Astrocyte (in vitro differentiated cells and primary cell): ENCODE results near the gene HS3ST6. TPM values are rescaled to one million over a fixed set of nuclear protein-coding genes. Genes with fewer than 3 reads are reported as not detected.
"Not testable (repeated sequence)": the region's sequence is repeated elsewhere in the genome, so short reads cannot be mapped to it uniquely, and the experiment has no call there.

Source experiments
- DNase-seq: peaks from one replicate; pipeline ENCODE4 v3.0.0-alpha.2; 2010; ENCODE audit warnings: low read depth
- FAIRE-seq: peaks from 2 replicates; lab custom pipeline; 2011; peaks lifted over from hg19 to GRCh38; lab: Jason Lieb, UNC
- H2AFZ ChIP-seq: 2 replicates; pipeline ENCODE4 v1.6.0; 2012; ENCODE audit warnings: low read depth, low read length, inconsistent platforms
- H3K27ac ChIP-seq: 2 replicates; pipeline ENCODE4 v1.5.1; 2011; ENCODE audit warnings: low read depth, low read length, inconsistent platforms
- H3K27me3 ChIP-seq: 2 replicates; pipeline ENCODE4 v1.6.0; 2011; ENCODE audit warnings: low read length, inconsistent platforms; ENCODE audit not compliant: insufficient read depth
- H3K36me3 ChIP-seq: 2 replicates; pipeline ENCODE4 v1.5.1; 2011; ENCODE audit warnings: low read length, inconsistent platforms; ENCODE audit not compliant: insufficient read depth
- H3K4me1 ChIP-seq: 2 replicates; pipeline ENCODE4 v1.5.1; 2011; ENCODE audit warnings: low read length, inconsistent platforms; ENCODE audit not compliant: insufficient read depth
- H3K4me2 ChIP-seq: 2 replicates; pipeline ENCODE4 v1.6.0; 2012; ENCODE audit warnings: low read length, inconsistent platforms
- H3K4me3 ChIP-seq: 2 replicates; pipeline ENCODE4 v1.5.1; 2011; ENCODE audit warnings: low read depth, mild to moderate bottlenecking, low read length, inconsistent platforms; ENCODE audit not compliant: insufficient read depth
- H3K79me2 ChIP-seq: 2 replicates; pipeline ENCODE4 v1.6.0; 2012; ENCODE audit warnings: mild to moderate bottlenecking, low read length, inconsistent platforms; ENCODE audit not compliant: insufficient read depth
- H3K9ac ChIP-seq: 2 replicates; pipeline ENCODE4 v1.6.0; 2012; ENCODE audit warnings: mild to moderate bottlenecking, low read length, inconsistent platforms
- H3K9me3 ChIP-seq: 2 replicates; pipeline ENCODE4 v1.5.1; 2012; ENCODE audit warnings: low read depth, mild to moderate bottlenecking, low read length, inconsistent platforms; ENCODE audit not compliant: insufficient read depth
- H4K20me1 ChIP-seq: 2 replicates; pipeline ENCODE4 v1.6.0; 2012; ENCODE audit warnings: low read length, inconsistent platforms; ENCODE audit not compliant: insufficient read depth
- H3K27ac Mint-ChIP-seq: one replicate; pipeline ENCODE4 v1.8.0; 2021; ENCODE audit warnings: mild to moderate bottlenecking, mixed read lengths; ENCODE audit not compliant: unreplicated experiment
- H3K27me3 Mint-ChIP-seq: one replicate; pipeline ENCODE4 v1.8.0; 2021; ENCODE audit warnings: low read depth, mixed read lengths; ENCODE audit not compliant: unreplicated experiment
- H3K36me3 Mint-ChIP-seq: one replicate; pipeline ENCODE4 v1.8.0; 2021; ENCODE audit warnings: low read depth, mixed read lengths; ENCODE audit not compliant: unreplicated experiment
- H3K4me1 Mint-ChIP-seq: one replicate; pipeline ENCODE4 v1.8.0; 2021; ENCODE audit warnings: low read depth, mixed read lengths; ENCODE audit not compliant: unreplicated experiment
- H3K4me3 Mint-ChIP-seq: one replicate; pipeline ENCODE4 v1.8.0; 2021; ENCODE audit warnings: mild to moderate bottlenecking, moderate library complexity, mixed read lengths; ENCODE audit not compliant: unreplicated experiment
- H3K9me3 Mint-ChIP-seq: one replicate; pipeline ENCODE4 v1.8.0; 2021; ENCODE audit warnings: mild to moderate bottlenecking, mixed read lengths; ENCODE audit not compliant: unreplicated experiment
- EZH2 ChIP-seq: IDR thresholded peaks from 2 replicates; pipeline ENCODE4 v1.6.1; 2012; ENCODE audit warnings: mild to moderate bottlenecking, low read length, inconsistent platforms; ENCODE audit not compliant: insufficient read depth
- total RNA-seq: library from RNA; stranded (reverse); gene quantifications from 2 replicates; pipeline ENCODE4 v1.2.1, GENCODE V29; 2021
- TF ChIP-seq, protein P1 (sequence below): IDR thresholded peaks from 2 replicates; pipeline ENCODE4 v1.5.1; 2011; ENCODE audit warnings: low read depth, mild to moderate bottlenecking, inconsistent platforms, low read length, moderate library complexity; ENCODE audit not compliant: insufficient read depth

Gene HS3ST6
- total RNA-seq, 1 donor from 2014 or later, result not detected

DNA sequence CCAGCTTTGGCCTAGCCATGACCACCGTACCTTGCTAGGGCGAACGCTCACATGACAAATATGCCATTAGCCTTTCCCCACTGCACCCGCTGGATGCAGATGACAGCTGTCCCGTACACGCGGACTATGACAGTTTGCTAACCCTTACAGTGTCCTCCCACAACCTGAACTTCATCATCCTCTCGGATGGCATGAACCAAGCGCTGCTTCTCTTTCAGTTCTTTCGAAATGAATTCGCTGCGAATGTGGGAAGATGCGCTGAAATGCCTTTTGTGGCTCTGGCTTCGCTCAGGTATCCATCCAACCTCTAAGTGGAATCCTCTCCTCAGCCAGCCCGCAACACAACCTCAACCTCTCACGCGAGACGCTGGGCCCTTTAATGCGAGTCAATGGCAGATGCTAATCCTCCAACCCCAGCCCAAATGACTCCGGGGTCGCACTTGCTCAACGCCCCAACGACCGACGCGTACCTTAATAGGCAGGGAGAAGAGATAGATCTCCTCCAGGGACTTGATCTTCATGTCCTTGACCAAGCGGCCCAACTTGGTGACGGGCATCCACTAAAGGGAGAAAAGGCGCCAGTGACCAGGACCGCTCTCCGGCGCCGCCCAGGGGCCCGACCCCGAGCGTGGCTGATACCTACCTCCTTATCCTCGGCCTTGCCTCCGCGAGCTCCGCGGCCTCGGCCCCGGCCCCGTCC, 45.7 kb upstream of the HS3ST6 start:
- FAIRE-seq, result no peak
- H3K36me3 Mint-ChIP-seq, result peaks cover 20% of the 10 kb centered on the region

DNA sequence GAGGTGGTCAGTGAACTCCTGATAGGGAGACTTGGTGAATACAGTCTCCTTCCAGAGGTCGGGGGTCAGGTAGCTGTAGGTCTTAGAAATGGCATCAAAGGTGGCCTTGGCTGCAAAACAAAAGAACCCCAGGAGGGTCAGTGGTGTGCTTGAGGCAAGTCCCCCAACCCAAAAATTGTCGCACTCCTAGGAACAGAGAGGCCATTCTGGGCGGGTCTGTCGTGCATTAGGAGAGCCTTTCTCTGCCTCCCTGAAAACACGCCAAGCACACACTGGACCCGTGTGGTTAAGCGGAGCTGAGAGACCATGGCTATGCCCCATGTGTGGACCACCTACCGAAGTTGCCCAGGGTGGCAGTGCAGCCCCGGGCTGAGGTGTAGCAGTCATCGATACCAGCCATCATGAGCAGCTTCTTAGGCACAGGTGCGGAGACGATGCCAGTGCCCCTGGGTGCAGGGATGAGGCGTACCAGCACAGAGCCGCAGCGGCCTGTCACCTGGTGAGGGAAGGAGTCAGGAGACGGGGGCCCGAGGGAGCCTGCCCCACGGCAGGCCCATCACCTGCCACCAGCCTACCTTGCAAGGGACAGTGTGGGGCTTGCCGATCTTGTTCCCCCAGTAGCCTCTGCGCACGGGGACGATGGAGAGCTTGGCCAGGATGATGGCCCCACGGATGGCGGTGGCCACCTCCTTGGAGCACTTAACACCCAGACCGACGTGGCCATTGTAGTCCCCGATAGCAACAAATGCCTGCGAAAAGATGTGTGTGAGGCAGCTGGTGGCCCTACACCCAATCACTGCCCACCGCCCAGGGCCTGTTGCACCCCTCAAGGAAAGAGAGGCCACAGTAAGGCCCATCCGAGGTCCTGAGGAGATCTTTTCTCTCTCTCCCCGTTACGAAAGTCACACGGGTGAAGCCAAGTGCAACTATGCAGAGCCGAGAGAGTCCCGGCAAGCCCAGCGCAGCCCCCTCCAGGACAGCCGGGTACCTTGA, 44.2 kb upstream of the HS3ST6 start:
- not testable (repeated sequence) for H3K27me3 Mint-ChIP-seq, DNase-seq, H3K27me3 ChIP-seq, H3K9me3 ChIP-seq, H3K9me3 Mint-ChIP-seq, FAIRE-seq, H3K36me3 ChIP-seq, H2AFZ ChIP-seq
- H3K4me3 ChIP-seq, result peak overlapping the region; percentile 91
- H3K4me1 ChIP-seq, result peaks cover 37% of the 10 kb centered on the region
- peak overlapping the region; percentile 95 for H3K4me2 ChIP-seq
- peaks cover 76% of the 10 kb centered on the region for H3K79me2 ChIP-seq
- peaks cover 20% of the 10 kb centered on the region for H3K36me3 Mint-ChIP-seq
- peaks cover 49% of the 10 kb centered on the region for H4K20me1 ChIP-seq
- peak overlapping the region; percentile 92 for H3K9ac ChIP-seq
- H3K4me3 Mint-ChIP-seq, result peak overlapping the region; percentile 97
- H3K4me1 Mint-ChIP-seq, result peaks cover 20% of the 10 kb centered on the region
- peak overlapping the region; percentile 91 for H3K27ac Mint-ChIP-seq
- peak overlapping the region; percentile 10 for H3K27ac ChIP-seq

More for the DNA sequence above, 45.7 kb upstream of the HS3ST6 start:
- Histone ChIP-seq H3K4me2 (peak overlapping the region; percentile 95), H3K4me3 (peak overlapping the region; percentile 91), H3K27ac (peak overlapping the region; percentile 96), H3K27me3 (no peaks in the 10 kb centered on the region), H3K36me3 (peaks cover 9% of the 10 kb centered on the region), H3K79me2 (peaks cover 76% of the 10 kb centered on the region), H3K9ac (peak overlapping the region; percentile 92), H3K9me3 (no peaks in the 10 kb centered on the region), H2AFZ (no peak overlapping the region), H4K20me1 (peaks cover 49% of the 10 kb centered on the region), H3K4me1 (peaks cover 37% of the 10 kb centered on the region)
- Mint-ChIP-seq H3K4me3 (peak overlapping the region; percentile 97), H3K4me1 (peaks cover 20% of the 10 kb centered on the region), H3K27me3 (no peaks in the 10 kb centered on the region), H3K27ac (peak overlapping the region; percentile 91), H3K9me3 (no peaks in the 10 kb centered on the region)
- peak; percentile 15 for DNase-seq
- TF ChIP-seq EZH2, result no peak
- TF ChIP-seq, protein P1, sequence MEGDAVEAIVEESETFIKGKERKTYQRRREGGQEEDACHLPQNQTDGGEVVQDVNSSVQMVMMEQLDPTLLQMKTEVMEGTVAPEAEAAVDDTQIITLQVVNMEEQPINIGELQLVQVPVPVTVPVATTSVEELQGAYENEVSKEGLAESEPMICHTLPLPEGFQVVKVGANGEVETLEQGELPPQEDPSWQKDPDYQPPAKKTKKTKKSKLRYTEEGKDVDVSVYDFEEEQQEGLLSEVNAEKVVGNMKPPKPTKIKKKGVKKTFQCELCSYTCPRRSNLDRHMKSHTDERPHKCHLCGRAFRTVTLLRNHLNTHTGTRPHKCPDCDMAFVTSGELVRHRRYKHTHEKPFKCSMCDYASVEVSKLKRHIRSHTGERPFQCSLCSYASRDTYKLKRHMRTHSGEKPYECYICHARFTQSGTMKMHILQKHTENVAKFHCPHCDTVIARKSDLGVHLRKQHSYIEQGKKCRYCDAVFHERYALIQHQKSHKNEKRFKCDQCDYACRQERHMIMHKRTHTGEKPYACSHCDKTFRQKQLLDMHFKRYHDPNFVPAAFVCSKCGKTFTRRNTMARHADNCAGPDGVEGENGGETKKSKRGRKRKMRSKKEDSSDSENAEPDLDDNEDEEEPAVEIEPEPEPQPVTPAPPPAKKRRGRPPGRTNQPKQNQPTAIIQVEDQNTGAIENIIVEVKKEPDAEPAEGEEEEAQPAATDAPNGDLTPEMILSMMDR, result no peak

DNA sequence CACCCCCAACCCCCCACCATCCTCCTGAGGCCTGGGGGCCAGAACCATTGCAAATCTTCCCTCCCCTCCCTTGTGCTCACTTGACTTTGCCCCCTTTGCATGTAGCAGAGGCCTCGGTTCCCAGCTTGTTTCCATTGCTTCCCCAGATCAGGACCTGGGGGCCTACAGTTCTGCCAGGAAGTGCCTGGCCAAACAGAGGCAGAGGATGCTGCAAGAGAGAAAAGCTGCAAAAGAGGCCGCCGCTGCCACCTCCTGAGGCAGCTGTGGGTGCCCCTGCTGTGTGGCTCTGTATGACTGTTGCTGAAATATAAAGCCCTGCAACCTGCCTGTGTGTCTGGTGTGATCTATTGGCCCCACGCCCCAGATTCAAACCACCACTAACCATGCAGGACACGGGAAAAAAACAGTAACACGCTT, 43.4 kb upstream of the HS3ST6 start:
- Histone ChIP-seq H3K9ac (no peak overlapping the region), H4K20me1 (peaks cover 49% of the 10 kb centered on the region), H3K27ac (no peak overlapping the region), H3K27me3 (no peaks in the 10 kb centered on the region), H3K9me3 (no peaks in the 10 kb centered on the region), H3K4me2 (peak overlapping the region; percentile 95), H3K79me2 (peaks cover 71% of the 10 kb centered on the region), H3K36me3 (peaks cover 9% of the 10 kb centered on the region), H3K4me1 (peaks cover 37% of the 10 kb centered on the region), H2AFZ (no peak overlapping the region), H3K4me3 (no peak overlapping the region)
- TF ChIP-seq, protein P1, result no peak
- TF ChIP-seq EZH2, result no peak
- Mint-ChIP-seq H3K9me3 (no peaks in the 10 kb centered on the region), H3K4me1 (peaks cover 20% of the 10 kb centered on the region), H3K4me3 (peak overlapping the region; percentile 97), H3K27me3 (peaks cover 2% of the 10 kb centered on the region), H3K27ac (peak overlapping the region; percentile 58), H3K36me3 (peaks cover 20% of the 10 kb centered on the region)
- FAIRE-seq (no peak), DNase-seq (no peak)
